Measurements from ENCODE around the gene GRID1. TPM values are rescaled to one million over a fixed set of nuclear protein-coding genes. Genes with fewer than 3 reads are reported as not detected.

GRID1 gene
- total RNA-seq, 4 donors from 2014 or later: 0.88 to 7.3 (median 4.1) TPM

- no peaks in the 10 kb centered on the region for H3K27me3 ChIP-seq
- no peak for DNase-seq
- TF ChIP-seq POLR2A (IDR thresholded peaks at IDR 0.05): no peak
- no peak for TF ChIP-seq CTCF (IDR thresholded peaks at IDR 0.05)
- no peak overlapping the region for H3K27ac ChIP-seq
- intact Hi-C loops (cut with DNase I; ENCODE audit: low total_unique reads): no loop called here
- H3K4me3 ChIP-seq: no peak overlapping the region
- no peaks in the 10 kb centered on the region for H3K9me3 ChIP-seq
- no peaks in the 10 kb centered on the region for H3K4me1 ChIP-seq
- no peaks in the 10 kb centered on the region for H3K36me3 ChIP-seq
Measured at GRCh38 chr10:86130041-86130440, 236.6 kb downstream of the GRID1 start.

- Histone ChIP-seq H3K9me3 (no peaks in the 10 kb centered on the region), H3K36me3 (no peaks in the 10 kb centered on the region), H3K4me3 (no peak overlapping the region), H3K27me3 (no peaks in the 10 kb centered on the region), H3K4me1 (no peaks in the 10 kb centered on the region), H3K27ac (no peak overlapping the region)
- DNase-seq: no peak
- TF ChIP-seq POLR2A (IDR thresholded peaks at IDR 0.05) (no peak), CTCF (IDR thresholded peaks at IDR 0.05) (no peak)
- intact Hi-C loops (cut with DNase I; ENCODE audit: low total_unique reads): no loop called here
Measured at GRCh38 chr10:86128360-86128759, 238.2 kb downstream of the GRID1 start.

- intact Hi-C loops (cut with DNase I; ENCODE audit: low total_unique reads): no loop called here
Measured at GRCh38 chr10:86127274-86127819, 239.2 kb downstream of the GRID1 start.

GRCh38 chr10:86124734-86125133 lies 241.9 kb downstream of the GRID1 start:
- H3K36me3 ChIP-seq: no peaks in the 10 kb centered on the region
- H3K27me3 ChIP-seq: no peaks in the 10 kb centered on the region
- H3K9me3 ChIP-seq: no peaks in the 10 kb centered on the region
- intact Hi-C loops (cut with DNase I; ENCODE audit: low total_unique reads): no loop called here
- no peak for DNase-seq
- H3K4me3 ChIP-seq: no peak overlapping the region
- no peaks in the 10 kb centered on the region for H3K4me1 ChIP-seq
- H3K27ac ChIP-seq: no peak overlapping the region
- no peak for TF ChIP-seq POLR2A (IDR thresholded peaks at IDR 0.05)
- TF ChIP-seq CTCF (IDR thresholded peaks at IDR 0.05): no peak

More at GRCh38 chr10:86127274-86127819, 239.2 kb downstream of the GRID1 start:
- no peak for DNase-seq
- no peak overlapping the region for H3K4me3 ChIP-seq
- no peaks in the 10 kb centered on the region for H3K4me1 ChIP-seq
- TF ChIP-seq POLR2A (IDR thresholded peaks at IDR 0.05) (no peak), CTCF (IDR thresholded peaks at IDR 0.05) (no peak)
- H3K27me3 ChIP-seq: no peaks in the 10 kb centered on the region
- no peaks in the 10 kb centered on the region for H3K36me3 ChIP-seq
- H3K9me3 ChIP-seq: no peaks in the 10 kb centered on the region
- H3K27ac ChIP-seq: no peak overlapping the region

GRCh38 chr10:86123715-86124114 lies 242.9 kb downstream of the GRID1 start:
- no peak overlapping the region for H3K4me3 ChIP-seq
- TF ChIP-seq POLR2A (IDR thresholded peaks at IDR 0.05) (no peak), CTCF (IDR thresholded peaks at IDR 0.05) (no peak)
- no peaks in the 10 kb centered on the region for H3K27me3 ChIP-seq
- H3K36me3 ChIP-seq: no peaks in the 10 kb centered on the region
- H3K4me1 ChIP-seq: no peaks in the 10 kb centered on the region
- intact Hi-C loops (cut with DNase I; ENCODE audit: low total_unique reads): no loop called here
- H3K9me3 ChIP-seq: no peaks in the 10 kb centered on the region
- DNase-seq: no peak
- H3K27ac ChIP-seq: no peak overlapping the region
